Keratinocyte (primary cell): ENCODE measurements around the gene PSMA3. TPM values are rescaled to one million over a fixed set of nuclear protein-coding genes. Genes with fewer than 3 reads are reported as not detected.

Experiments used
- DNase-seq: peaks from one replicate; pipeline ENCODE4 v3.0.0-alpha.2; 2011; ENCODE audit warnings: low read depth, missing footprints, low spot score
- FAIRE-seq: peaks from 2 replicates; lab custom pipeline; 2011; peaks lifted over from hg19 to GRCh38; lab: Jason Lieb, UNC
- H2AFZ ChIP-seq: 2 replicates; pipeline ENCODE4 v1.6.0; 2012; ENCODE audit warnings: low read length, control low read depth, inconsistent platforms; ENCODE audit not compliant: control insufficient read depth
- H3K27ac ChIP-seq: 2 replicates; pipeline ENCODE4 v1.5.1; 2011; ENCODE audit warnings: low read length; ENCODE audit not compliant: control insufficient read depth, insufficient read depth
- H3K27me3 ChIP-seq: 3 replicates; pipeline ENCODE4 v1.6.0; 2011; ENCODE audit warnings: low read length; ENCODE audit not compliant: control insufficient read depth, insufficient read depth; ENCODE audit errors: extremely low read depth
- H3K36me3 ChIP-seq, 2 experiments: 2 replicates in 1 of 2; 3 replicates in 1 of 2; pipeline ENCODE4 v1.5.1; 2011; ENCODE audit warnings: low read length in 2 of 2, mild to moderate bottlenecking in 1 of 2; ENCODE audit not compliant: control insufficient read depth in 2 of 2, insufficient read depth in 2 of 2; ENCODE audit errors: extremely low read depth in 1 of 2
- H3K4me1 ChIP-seq: 3 replicates; pipeline ENCODE4 v1.5.1; 2011; ENCODE audit warnings: low read length; ENCODE audit not compliant: control insufficient read depth, insufficient read depth; ENCODE audit errors: extremely low read depth
- H3K4me2 ChIP-seq: 3 replicates; pipeline ENCODE4 v1.6.0; 2011; ENCODE audit warnings: low read depth, low read length; ENCODE audit not compliant: control insufficient read depth, insufficient read depth; ENCODE audit errors: extremely low read depth
- H3K4me3 ChIP-seq, 3 experiments: fragments of 200-600 bp in 1 of 3; sonication (generic) in 1 of 3; 2 replicates in 2 of 3; 3 replicates in 1 of 3; pipeline ENCODE4 v1.5.1; 2011 to 2016; ENCODE audit warnings: low read length in 3 of 3, mild to moderate bottlenecking in 3 of 3, control low read depth in 2 of 3, inconsistent platforms in 1 of 3, low read depth in 1 of 3, mixed read lengths in 1 of 3, mixed run types in 1 of 3, moderate library complexity in 1 of 3; ENCODE audit not compliant: control insufficient read depth in 2 of 3, insufficient read depth in 2 of 3; ENCODE audit errors: extremely low read depth in 1 of 3
- H3K79me2 ChIP-seq: 2 replicates; pipeline ENCODE4 v1.6.0; 2012; ENCODE audit warnings: low read length; ENCODE audit not compliant: control insufficient read depth, insufficient read depth
- H3K9ac ChIP-seq: 3 replicates; pipeline ENCODE4 v1.6.0; 2011; ENCODE audit warnings: low read length; ENCODE audit not compliant: control insufficient read depth, insufficient read depth; ENCODE audit errors: extremely low read depth
- H3K9me1 ChIP-seq: 3 replicates; pipeline ENCODE4 v1.6.0; 2011; ENCODE audit warnings: low read length; ENCODE audit not compliant: control insufficient read depth, insufficient read depth; ENCODE audit errors: extremely low read depth
- H3K9me3 ChIP-seq: 2 replicates; pipeline ENCODE4 v1.5.1; 2012; ENCODE audit warnings: low read depth, low read length; ENCODE audit not compliant: control insufficient read depth
- H4K20me1 ChIP-seq: 3 replicates; pipeline ENCODE4 v1.6.0; 2011; ENCODE audit warnings: low read length; ENCODE audit not compliant: control insufficient read depth, insufficient read depth; ENCODE audit errors: extremely low read depth
- CTCF ChIP-seq, 3 experiments: IDR thresholded peaks in 1 of 3; conservative IDR thresholded peaks in 1 of 3; optimal IDR thresholded peaks in 1 of 3; 2 replicates in 2 of 3; 3 replicates in 1 of 3; pipeline versions ENCODE3 to v1.5.1; 2011; ENCODE audit warnings: low read length in 3 of 3, mild to moderate bottlenecking in 3 of 3, moderate library complexity in 2 of 3, control low read depth in 1 of 3, inconsistent platforms in 1 of 3; ENCODE audit not compliant: insufficient read depth in 2 of 3; ENCODE audit errors: extremely low read depth in 1 of 3
- EZH2 ChIP-seq: IDR thresholded peaks from one replicate; pipeline ENCODE4 v1.6.1; 2012; ENCODE audit warnings: inconsistent platforms, mild to moderate bottlenecking, low read length, moderate library complexity
- dilution Hi-C: fragments of 300-500 bp; cut with MboI; formaldehyde crosslinking; loops from one replicate; pipeline ENCODE4 v1.7.0; 2020; ENCODE audit warnings: low sequenced_read_pairs; ENCODE audit not compliant: extremely low pct_ligation_motif_present
- polyA plus RNA-seq, 5 experiments: library from polyadenylated mRNA; depleted of rRNA in 3 of 5; stranded (reverse) in 3 of 5; stranded (forward) in 1 of 5; unstranded in 1 of 5; fragments of >200 nt; gene quantifications; 1 replicate in 1 of 5; 2 replicates in 3 of 5; 3 replicates in 1 of 5; pipeline versions ENCODE4 v1.2.1 to v1.2.3, GENCODE V29; 2011 to 2012; ENCODE audit warnings: missing spikeins in 2 of 5, low read depth in 1 of 5, low replicate concordance in 1 of 5

Gene PSMA3
- polyA plus RNA-seq, 1 donor (not counting 4 experiments of a cell fraction or from before 2014, with no cell fraction given), result 325 TPM

DNA sequence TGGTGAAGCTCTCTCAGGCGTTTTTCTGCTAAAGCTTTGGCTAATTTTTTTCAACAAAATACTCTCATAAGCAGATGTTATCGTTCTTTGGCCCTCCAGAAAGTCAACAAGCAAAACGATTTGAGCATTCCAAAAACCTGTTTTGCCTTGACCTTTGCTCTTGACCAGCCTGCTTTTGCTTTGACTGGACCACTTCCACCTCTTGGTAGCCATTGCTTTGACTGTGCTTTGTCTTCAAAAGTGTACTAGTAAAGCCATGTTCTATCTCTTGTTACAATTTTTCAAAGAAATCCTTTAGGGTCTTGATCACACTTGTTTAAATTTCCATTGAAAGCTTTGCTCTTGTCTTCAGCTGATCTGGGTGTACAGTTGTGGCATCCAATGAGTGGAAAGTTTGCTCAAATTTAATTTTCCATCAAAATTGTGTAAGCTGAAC, 43.0 kb downstream of the PSMA3 start:
- Histone ChIP-seq H3K9ac (no peak overlapping the region), H3K27me3 (no peaks in the 10 kb centered on the region), H3K4me2 (no peak overlapping the region), H3K4me3 (no peak overlapping the region), H3K4me1 (peaks cover 9% of the 10 kb centered on the region), H3K9me1 (no peaks in the 10 kb centered on the region), H3K27ac (no peak overlapping the region), H4K20me1 (no peaks in the 10 kb centered on the region), H3K9me3 (no peaks in the 10 kb centered on the region), H3K79me2 (peaks cover 83% of the 10 kb centered on the region), H2AFZ (no peak overlapping the region), H3K36me3 (peaks cover 2 to 20% of the 10 kb centered on the region in 2 experiments)
- DNase-seq, result no peak
- FAIRE-seq, result no peak
- dilution Hi-C loops, result no loop called here
- TF ChIP-seq CTCF (optimal IDR thresholded peaks at IDR 0.05 in 1 of 3, IDR thresholded peaks at IDR 0.05 in 1 of 3, conservative IDR thresholded peaks at IDR 0.05 in 1 of 3; ENCODE audit: extremely low read depth in 1 of 3, insufficient read depth in 2 of 3, low read length in 3 of 3) (no peak), EZH2 (no peak)

GRCh38 chr14:58288106-58288792, 43.6 kb downstream of the PSMA3 start:
- peaks cover 84% of the 10 kb centered on the region for H3K79me2 ChIP-seq
- no peaks in the 10 kb centered on the region for H3K9me3 ChIP-seq
- H4K20me1 ChIP-seq, result no peaks in the 10 kb centered on the region
- H3K27ac ChIP-seq, result no peak overlapping the region
- no peak overlapping the region for H3K4me3 ChIP-seq
- no peaks in the 10 kb centered on the region for H3K27me3 ChIP-seq
- DNase-seq (no peak), FAIRE-seq (no peak)
- H3K9ac ChIP-seq, result no peak overlapping the region
- H3K4me1 ChIP-seq, result peaks cover 9% of the 10 kb centered on the region
- H2AFZ ChIP-seq, result no peak overlapping the region
- H3K9me1 ChIP-seq, result no peaks in the 10 kb centered on the region
- H3K4me2 ChIP-seq, result no peak overlapping the region
- dilution Hi-C loops, result no loop called here
- H3K36me3 ChIP-seq, result peaks cover 2 to 20% of the 10 kb centered on the region in 2 experiments
- TF ChIP-seq CTCF (optimal IDR thresholded peaks at IDR 0.05 in 1 of 3, IDR thresholded peaks at IDR 0.05 in 1 of 3, conservative IDR thresholded peaks at IDR 0.05 in 1 of 3; ENCODE audit: extremely low read depth in 1 of 3, insufficient read depth in 2 of 3, low read length in 3 of 3), result no peak
- no peak for TF ChIP-seq EZH2
